AG20443 (cell line): ENCODE results near the gene ACADS.
A peak's percentile ranks its signal among the peaks of the same experiment; 100 is the strongest.

Experiments
- DNase-seq: peaks from one replicate; pipeline ENCODE4 v3.0.0; 2012; ENCODE audit warnings: low spot score, mixed read lengths

Gene ACADS

GRCh38 chr12:120702637-120703036 is 23.0 kb upstream of the ACADS start:
- no peak for DNase-seq

- DNase-seq: no peak
These were observed 22.2 kb upstream of the ACADS start for GRCh38 chr12:120703311-120703942.

GRCh38 chr12:120705618-120706017 is 20.0 kb upstream of the ACADS start:
- no peak for DNase-seq

- DNase-seq: no peak
These were observed 19.6 kb upstream of the ACADS start for GRCh38 chr12:120706029-120706428.

GRCh38 chr12:120708651-120709050 is 17.0 kb upstream of the ACADS start:
- no peak for DNase-seq

- peak; percentile 93 for DNase-seq
These were observed 15.4 kb upstream of the ACADS start, which contains the start of gene UNC119B for GRCh38 chr12:120710031-120710804. Gene UNC119B, plus strand, starts transcription at chr12:120710458. Its CDS starts 17 bp downstream, at chr12:120710475.

- DNase-seq: peak; percentile 30
These were observed 14.8 kb upstream of the ACADS start for GRCh38 chr12:120710805-120711296.

- DNase-seq: no peak
These were observed 14.2 kb upstream of the ACADS start for GRCh38 chr12:120711411-120711810.

- no peak for DNase-seq
These were observed 13.0 kb upstream of the ACADS start for GRCh38 chr12:120712610-120713009.

- DNase-seq: peak; percentile 82
These were observed 11.7 kb upstream of the ACADS start for GRCh38 chr12:120713861-120714482.

- no peak for DNase-seq
These were observed 7.6 kb upstream of the ACADS start for GRCh38 chr12:120718055-120718454.

GRCh38 chr12:120719072-120719471 is 6.6 kb upstream of the ACADS start:
- no peak for DNase-seq

GRCh38 chr12:120719496-120720233 is 6.0 kb upstream of the ACADS start:
- no peak for DNase-seq

- peak; percentile 80 for DNase-seq
These were observed 5.2 kb upstream of the ACADS start for GRCh38 chr12:120720234-120720986.

GRCh38 chr12:120720987-120721801 is 4.4 kb upstream of the ACADS start:
- DNase-seq: no peak

GRCh38 chr12:120721866-120722265 is 3.8 kb upstream of the ACADS start:
- DNase-seq: no peak

GRCh38 chr12:120722784-120723183 is 2.8 kb upstream of the ACADS start:
- no peak for DNase-seq

- DNase-seq: no peak
These were observed 906 bp upstream of the ACADS start for GRCh38 chr12:120724720-120725119.

- DNase-seq: no peak
These were observed 421 bp upstream of the ACADS start for GRCh38 chr12:120725151-120725658.

- no peak for DNase-seq
These were observed 826 bp downstream of the ACADS start for GRCh38 chr12:120726510-120726793.

- no peak for DNase-seq
These were observed 1.3 kb downstream of the ACADS start for GRCh38 chr12:120726961-120727360.
